NCI-H128 (cell line): Measurements from ENCODE around the gene CD81.

Source experiments
- DNase-seq: peaks from one replicate; lab custom pipeline; 2025; ENCODE audit not compliant: unreplicated experiment; lab: John Stamatoyannopoulos, UW

The CD81 gene

DNA sequence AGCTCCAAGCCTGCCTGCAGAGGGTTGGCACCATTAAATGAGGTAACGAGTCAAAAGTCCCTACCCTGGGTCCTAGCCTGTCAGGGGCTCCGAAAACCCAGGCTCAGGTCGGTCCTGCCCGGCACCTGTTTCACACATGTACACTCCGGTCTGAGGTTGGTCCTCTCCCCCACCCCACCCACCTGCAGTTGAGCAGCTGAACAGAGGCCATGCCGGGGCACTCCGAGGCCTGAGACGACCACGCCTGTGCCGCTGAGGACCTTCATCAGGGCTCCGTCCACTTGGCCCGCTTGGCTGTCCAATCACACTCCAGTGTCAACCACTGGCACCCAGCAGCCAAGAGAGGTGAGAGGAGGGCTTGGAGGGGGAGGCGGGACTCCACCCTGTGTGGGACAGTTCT is 25.0 kb downstream of the CD81 start:
- DNase-seq = no peak

- DNase-seq = no peak
These were observed 26.0 kb downstream of the CD81 start for GRCh38 chr11:2402890-2403645.

DNA sequence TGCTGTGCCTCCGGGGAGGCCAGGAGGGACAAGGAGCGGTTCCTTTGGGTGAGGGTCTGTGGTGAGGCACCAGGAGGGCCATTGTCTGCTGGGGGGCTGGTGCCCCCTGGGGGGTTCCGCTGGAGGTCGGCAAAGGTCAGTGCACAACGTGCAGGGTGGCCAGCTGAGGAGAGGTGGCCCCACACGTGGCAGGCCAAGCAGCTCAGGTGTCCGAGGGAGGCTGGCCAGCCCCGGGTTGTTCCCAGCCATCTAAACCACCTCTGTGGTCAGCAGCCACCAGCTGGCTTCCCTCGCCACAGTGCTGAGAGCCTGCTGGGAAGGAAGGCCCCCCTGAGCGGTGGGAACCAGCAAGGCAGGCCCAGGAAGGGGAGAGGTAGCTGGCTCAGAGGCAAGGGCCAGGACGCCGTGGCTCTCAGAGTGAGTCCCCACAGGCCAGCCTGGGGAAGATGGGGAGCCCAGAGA is 27.7 kb downstream of the CD81 start:
- no peak for DNase-seq

DNA sequence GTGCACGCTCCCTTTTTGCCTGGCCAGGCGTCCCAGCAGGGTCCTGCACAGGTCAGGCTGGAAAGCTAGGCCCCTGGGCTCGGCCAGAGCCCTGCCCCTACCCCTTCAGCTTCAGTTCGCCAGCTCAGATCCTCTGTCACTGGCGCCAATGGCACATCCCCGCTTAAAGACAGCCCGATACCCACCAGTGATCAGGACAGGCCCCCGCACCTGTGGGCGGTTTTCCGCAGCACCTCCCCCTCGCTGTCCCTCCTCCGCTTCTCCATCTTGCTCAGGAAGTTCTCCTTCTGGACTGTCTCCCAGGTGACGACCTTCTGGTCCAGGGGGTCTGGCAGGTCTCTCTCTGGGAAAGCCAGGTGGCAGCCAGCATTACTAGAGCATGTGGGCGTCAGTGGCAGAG is 29.3 kb downstream of the CD81 start:
- DNase-seq = no peak

DNA sequence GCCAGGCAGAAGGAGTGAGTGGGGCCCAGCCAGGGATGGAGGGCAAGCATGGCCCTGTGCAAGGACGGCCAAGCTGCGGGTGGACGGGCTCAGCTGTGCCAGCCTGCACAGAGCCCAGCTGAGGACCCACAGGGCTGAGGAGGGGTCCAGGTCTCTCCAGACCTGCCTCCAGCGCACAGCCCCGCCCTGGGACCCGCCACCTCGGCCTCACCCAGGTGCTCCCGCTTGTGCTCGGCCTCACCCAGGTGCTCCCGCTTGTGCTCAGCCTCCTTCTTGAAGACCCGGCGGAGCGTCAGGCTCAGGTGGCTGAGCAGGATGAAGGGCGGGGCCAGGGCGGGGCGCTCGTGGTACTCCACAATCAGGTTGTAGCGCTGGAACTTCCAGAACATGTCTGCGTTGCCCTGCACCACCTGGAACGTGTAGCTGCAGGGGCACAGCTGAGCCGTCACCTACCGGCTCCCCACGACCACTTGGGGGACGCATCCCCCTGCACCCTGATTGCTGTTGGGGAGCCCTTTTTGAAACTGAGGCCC is 29.8 kb downstream of the CD81 start:
- DNase-seq = no peak

- no peak for DNase-seq
These were observed 31.6 kb downstream of the CD81 start for GRCh38 chr11:2408671-2409070.

- DNase-seq = no peak
These were observed 32.0 kb downstream of the CD81 start for GRCh38 chr11:2409126-2409525.

GRCh38 chr11:2409611-2410468 is 32.7 kb downstream of the CD81 start:
- no peak for DNase-seq

GRCh38 chr11:2410616-2411015 is 33.5 kb downstream of the CD81 start:
- no peak for DNase-seq

DNA sequence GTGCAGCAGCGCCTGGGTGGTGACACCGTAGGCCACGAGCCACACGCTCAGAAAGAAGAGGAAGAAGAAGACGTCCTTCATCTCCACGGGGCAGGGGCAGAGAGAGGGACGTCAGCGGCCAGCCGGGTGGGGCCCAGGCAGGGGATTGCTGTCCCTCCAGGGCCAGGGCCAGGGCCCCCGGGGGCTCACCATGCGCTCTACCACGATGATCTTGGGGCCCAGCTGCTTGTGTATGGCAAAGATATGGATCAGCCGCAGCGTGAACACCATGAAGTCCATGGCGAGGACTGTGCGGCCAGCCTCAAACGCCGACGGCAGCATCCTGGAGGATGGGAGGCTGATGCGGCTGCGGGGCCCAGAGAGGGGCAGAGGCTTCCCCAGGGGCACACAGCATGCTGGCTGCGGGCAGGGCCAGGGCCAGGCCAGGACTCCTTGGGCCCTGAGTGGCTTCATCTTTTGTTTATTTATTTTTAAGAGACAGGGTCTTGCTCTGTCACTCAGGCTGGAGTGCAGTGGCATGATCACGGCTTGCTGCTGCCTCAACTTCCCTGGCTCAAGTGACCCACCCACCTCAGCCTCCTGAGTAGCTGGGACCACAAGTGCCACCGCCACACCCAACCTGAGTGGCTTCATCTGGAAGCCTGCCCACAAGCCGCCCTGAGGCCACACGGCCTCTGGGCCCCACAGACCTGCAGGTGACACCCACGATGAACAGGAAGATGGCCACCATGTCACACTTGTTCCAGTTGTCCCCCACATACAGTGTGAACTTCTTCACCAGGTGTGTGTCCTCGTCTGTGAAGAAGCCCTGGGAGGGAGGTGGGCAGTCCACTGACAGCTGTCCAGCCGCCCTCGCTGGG is 34.6 kb downstream of the CD81 start:
- DNase-seq = no peak

GRCh38 chr11:2412323-2412722 is 35.2 kb downstream of the CD81 start:
- no peak for DNase-seq

GRCh38 chr11:2413742-2414579 is 36.9 kb downstream of the CD81 start:
- DNase-seq = no peak

DNA sequence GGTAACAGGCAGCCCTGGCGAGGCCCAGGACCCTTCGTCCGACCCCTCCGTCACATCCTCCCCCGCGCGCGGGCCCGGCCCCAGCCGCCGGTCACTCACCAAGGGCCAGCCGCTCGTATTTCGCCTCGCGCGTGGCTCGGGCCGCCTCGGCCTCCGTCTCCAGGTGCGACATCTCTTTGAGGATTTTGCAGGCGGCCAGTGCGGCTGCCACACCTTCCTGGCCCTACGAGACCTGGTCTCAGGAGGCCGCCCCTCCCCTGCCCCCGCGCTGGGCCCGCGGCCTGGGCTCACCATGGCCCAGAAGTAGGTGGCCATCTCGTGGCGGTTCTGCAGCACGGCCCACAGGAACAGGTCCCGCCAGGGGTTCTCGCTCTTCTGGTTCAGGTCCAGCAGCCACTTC is 37.5 kb downstream of the CD81 start:
- DNase-seq = no peak

- no peak for DNase-seq
These were observed 38.1 kb downstream of the CD81 start for GRCh38 chr11:2415171-2415570.

- no peak for DNase-seq
These were observed 38.7 kb downstream of the CD81 start for GRCh38 chr11:2415601-2416380.

- DNase-seq = no peak
These were observed 39.7 kb downstream of the CD81 start for GRCh38 chr11:2416765-2417164.

DNA sequence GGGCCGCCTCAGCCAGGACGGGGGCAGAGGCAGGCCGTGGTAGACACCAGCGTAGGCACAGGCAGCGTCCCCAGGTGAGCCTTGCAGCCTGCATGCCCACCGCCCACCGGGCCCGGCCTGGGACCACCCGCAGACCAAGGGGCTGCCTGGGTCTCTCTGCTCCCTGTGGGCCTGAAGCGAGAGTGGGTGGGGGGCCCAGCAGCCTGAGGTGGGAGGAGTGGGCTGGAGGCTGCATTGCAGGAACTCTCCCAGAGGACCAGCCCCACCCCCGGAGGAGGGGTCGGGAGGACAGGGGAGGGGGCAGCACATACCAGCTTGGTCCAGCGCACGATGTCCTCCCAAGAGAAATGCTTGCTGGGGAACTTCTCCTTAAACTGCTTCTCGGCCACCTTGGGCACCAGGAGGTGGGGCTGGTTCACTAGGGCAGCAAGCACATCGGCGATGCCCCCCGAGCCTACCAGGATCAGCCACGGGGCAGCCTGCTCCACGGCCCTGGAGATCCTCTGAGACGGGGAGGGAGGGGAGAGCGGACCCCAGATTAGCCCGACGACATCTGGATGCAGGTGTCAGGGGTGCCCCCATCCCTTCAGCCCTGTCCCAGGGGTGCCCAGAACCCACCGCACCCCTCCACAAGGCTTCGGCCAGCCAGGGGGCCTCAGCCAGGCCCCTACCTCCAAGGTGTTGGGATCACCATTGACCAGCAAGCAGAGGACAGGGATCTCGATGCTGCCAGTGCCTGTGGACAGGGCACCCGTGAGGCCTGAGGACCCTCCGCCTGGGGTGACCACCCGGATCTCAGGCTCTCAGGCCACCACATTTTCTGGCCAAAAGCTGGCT is 41.0 kb downstream of the CD81 start:
- DNase-seq = no peak

DNA sequence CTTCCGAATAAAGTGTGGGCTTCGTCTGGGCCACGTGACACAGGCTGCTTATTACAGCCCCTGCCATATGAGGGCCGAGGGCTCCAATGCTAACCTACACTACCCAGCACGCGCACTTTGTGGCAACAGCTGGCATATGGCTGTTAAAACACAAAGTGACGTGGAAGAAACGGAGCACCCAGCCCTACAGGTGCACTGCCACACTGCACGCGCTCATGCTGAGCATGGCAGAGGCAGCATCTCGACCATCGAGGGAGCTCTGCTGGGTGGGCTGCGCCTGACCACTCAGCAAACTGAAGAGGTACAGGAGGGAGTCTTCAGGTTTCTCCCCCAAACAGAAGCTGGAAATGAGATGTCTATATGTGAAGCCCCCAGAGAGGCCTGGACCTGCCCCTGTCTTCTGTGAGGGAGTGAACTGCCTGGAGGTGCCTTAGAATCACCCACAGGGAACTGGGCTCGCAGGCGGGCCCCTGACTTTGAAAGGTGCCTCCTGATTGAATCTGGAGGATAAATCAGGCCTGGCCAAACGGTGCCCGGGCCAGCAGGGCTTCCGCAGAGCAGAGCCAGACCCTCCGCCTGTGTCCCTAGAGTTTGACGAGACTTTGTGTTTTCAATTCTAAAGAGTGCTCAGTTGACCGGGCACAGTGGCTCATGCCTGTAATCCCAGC is 41.7 kb downstream of the CD81 start:
- no peak for DNase-seq
